Activated B cell treated with CpG ODN at 0.5 μM for 24 hours (primary cell): ENCODE results near the gene TAF6L. TPM values are rescaled to one million over a fixed set of nuclear protein-coding genes. Genes with fewer than 3 reads are reported as not detected.
"Not testable (repeated sequence)": the region's sequence is repeated elsewhere in the genome, so short reads cannot be mapped to it uniquely, and the experiment has no call there.

Source experiments
- ATAC-seq: fragments of 200-7000 bp; cut with Tn5 transposase; one replicate; pipeline ENCODE4 v1.10.0; 2021; ENCODE audit warnings: low read depth, mild to moderate bottlenecking, moderate library complexity
- CTCF ChIA-PET: fragments of 350-600 bp; sonication (Branson Sonifier 250); formaldehyde crosslinking; loops from one replicate; lab custom pipeline; 2021; ENCODE audit warnings: antibody characterized with exemption; lab: Charles Lee
- POLR2A ChIA-PET: fragments of 350-600 bp; sonication (Branson Sonifier 250); formaldehyde crosslinking; loops from one replicate; lab custom pipeline; 2021; ENCODE audit warnings: antibody characterized with exemption; lab: Charles Lee
- DNase-seq: peaks from one replicate; pipeline ENCODE4 v3.0.0; 2022
- H3K27ac Mint-ChIP-seq: one replicate; pipeline ENCODE4 v1.8.0; 2020; ENCODE audit warnings: mixed read lengths
- H3K27me3 Mint-ChIP-seq: one replicate; pipeline ENCODE4 v1.8.0; 2021; ENCODE audit warnings: mixed read lengths
- H3K36me3 Mint-ChIP-seq: one replicate; pipeline ENCODE4 v1.8.0; 2021; ENCODE audit warnings: low read depth, mixed read lengths
- H3K4me1 Mint-ChIP-seq: one replicate; pipeline ENCODE4 v1.8.0; 2021; ENCODE audit warnings: mixed read lengths
- H3K4me3 Mint-ChIP-seq: one replicate; pipeline ENCODE4 v1.8.0; 2020; ENCODE audit warnings: mild to moderate bottlenecking, mixed read lengths
- H3K9me3 Mint-ChIP-seq: one replicate; pipeline ENCODE4 v1.8.0; 2020; ENCODE audit warnings: mixed read lengths
- intact Hi-C: fragments of 100-400 bp; cut with micrococcal nuclease; formaldehyde crosslinking; loops from one replicate; pipeline ENCODE4 v1.15.1; 2024
- total RNA-seq: library from RNA; stranded (reverse); gene quantifications from 2 replicates; pipeline ENCODE4 v1.2.3, GENCODE V29; 2022
- TF ChIP-seq, protein P1 (sequence below): fragments of 200-600 bp; IDR thresholded peaks from one replicate; pipeline ENCODE4 v1.8.0; 2022; ENCODE audit warnings: antibody characterized with exemption, mild to moderate bottlenecking

The TAF6L gene
- total RNA-seq, 1 donor from 2014 or later: 38.6 TPM

GRCh38 chr11:62757846-62758788 lies 13.1 kb upstream of the TAF6L start:
- no peak overlapping the region for H3K4me3 Mint-ChIP-seq
- no peaks in the 10 kb centered on the region for H3K27me3 Mint-ChIP-seq
- DNase-seq: no peak
- ATAC-seq: no peak
- TF ChIP-seq, protein P1, sequence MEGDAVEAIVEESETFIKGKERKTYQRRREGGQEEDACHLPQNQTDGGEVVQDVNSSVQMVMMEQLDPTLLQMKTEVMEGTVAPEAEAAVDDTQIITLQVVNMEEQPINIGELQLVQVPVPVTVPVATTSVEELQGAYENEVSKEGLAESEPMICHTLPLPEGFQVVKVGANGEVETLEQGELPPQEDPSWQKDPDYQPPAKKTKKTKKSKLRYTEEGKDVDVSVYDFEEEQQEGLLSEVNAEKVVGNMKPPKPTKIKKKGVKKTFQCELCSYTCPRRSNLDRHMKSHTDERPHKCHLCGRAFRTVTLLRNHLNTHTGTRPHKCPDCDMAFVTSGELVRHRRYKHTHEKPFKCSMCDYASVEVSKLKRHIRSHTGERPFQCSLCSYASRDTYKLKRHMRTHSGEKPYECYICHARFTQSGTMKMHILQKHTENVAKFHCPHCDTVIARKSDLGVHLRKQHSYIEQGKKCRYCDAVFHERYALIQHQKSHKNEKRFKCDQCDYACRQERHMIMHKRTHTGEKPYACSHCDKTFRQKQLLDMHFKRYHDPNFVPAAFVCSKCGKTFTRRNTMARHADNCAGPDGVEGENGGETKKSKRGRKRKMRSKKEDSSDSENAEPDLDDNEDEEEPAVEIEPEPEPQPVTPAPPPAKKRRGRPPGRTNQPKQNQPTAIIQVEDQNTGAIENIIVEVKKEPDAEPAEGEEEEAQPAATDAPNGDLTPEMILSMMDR: no peak
- H3K9me3 Mint-ChIP-seq: no peaks in the 10 kb centered on the region
- intact Hi-C loops: no loop called here
- CTCF ChIA-PET: no interaction called here
- no peak overlapping the region for H3K27ac Mint-ChIP-seq
- H3K4me1 Mint-ChIP-seq: peaks cover 29% of the 10 kb centered on the region
- POLR2A ChIA-PET: interaction anchor here (1.2 to 1.6 kb wide), 4 partner anchors 19 to 166 kb away, joined by 3 to 6 read pairs (median 4); partner anchors contain the start of gene TUT1
- peaks cover 21% of the 10 kb centered on the region for H3K36me3 Mint-ChIP-seq

- DNase-seq, H3K9me3 Mint-ChIP-seq, ATAC-seq, H3K27me3 Mint-ChIP-seq: not testable (repeated sequence)
- CTCF ChIA-PET: interaction anchor here (2.7 kb wide), 1 partner anchor 25 kb away, joined by 21 read pairs; no protein-coding TSS in a partner anchor
- H3K4me3 Mint-ChIP-seq: peak overlapping the region; percentile 97
- POLR2A ChIA-PET: interaction anchor here (0.7 to 4.3 kb wide), 26 partner anchors 7 to 1331 kb away, joined by 3 to 78 read pairs (median 6); partner anchors contain the start of genes B3GAT3, BSCL2, C11orf98 and CPSF7
- H3K36me3 Mint-ChIP-seq: peaks cover 22% of the 10 kb centered on the region
- peaks cover 17% of the 10 kb centered on the region for H3K4me1 Mint-ChIP-seq
- H3K27ac Mint-ChIP-seq: peak overlapping the region; percentile 94
- intact Hi-C loops: loop anchor here (1.0 to 10.0 kb wide), 7 partner anchors 8 to 336 kb away; partner anchors contain the start of genes NXF1, TAF6L, TMEM179B and TUT1
These were observed 10.3 kb upstream of the TAF6L start for GRCh38 chr11:62760867-62761227.

GRCh38 chr11:62770778-62771143 lies 435 bp upstream of the TAF6L start:
- POLR2A ChIA-PET: interaction anchor here (0.6 to 8.3 kb wide), 19 partner anchors 9 to 179 kb away, joined by 3 to 109 read pairs (median 16); partner anchors contain the start of genes BSCL2, C11orf98, CSKMT and GNG3
- intact Hi-C loops: loop anchor here (1.0 kb wide), 6 partner anchors 9 to 71 kb away; partner anchors contain the start of genes HNRNPUL2, NXF1, POLR2G and TMEM179B
- TF ChIP-seq, protein P1: no peak
- H3K4me3 Mint-ChIP-seq: peak overlapping the region; percentile 92
- no peaks in the 10 kb centered on the region for H3K27me3 Mint-ChIP-seq
- no peaks in the 10 kb centered on the region for H3K9me3 Mint-ChIP-seq
- peaks cover 28% of the 10 kb centered on the region for H3K4me1 Mint-ChIP-seq
- DNase-seq: no peak
- ATAC-seq: peak; percentile 6
- CTCF ChIA-PET: interaction anchor here (1.3 to 7.5 kb wide), 4 partner anchors 8 to 346 kb away, joined by 3 to 45 read pairs (median 4); partner anchors contain the start of genes TMEM179B and TUT1
- H3K27ac Mint-ChIP-seq: peak overlapping the region; percentile 94
- peaks cover 32% of the 10 kb centered on the region for H3K36me3 Mint-ChIP-seq

GRCh38 chr11:62774407-62774806 lies 3.2 kb downstream of the TAF6L start:
- H3K4me1 Mint-ChIP-seq: peaks cover 28% of the 10 kb centered on the region
- no peaks in the 10 kb centered on the region for H3K9me3 Mint-ChIP-seq
- ATAC-seq (no peak), DNase-seq (no peak)
- ChIA-PET POLR2A (interaction anchor here (1.1 to 3.9 kb wide), 6 partner anchors 11 to 81 kb away, joined by 3 to 21 read pairs (median 12); partner anchors contain the start of genes HNRNPUL2, POLR2G, TTC9C and WDR74), CTCF (interaction anchor here (0.5 to 7.5 kb wide), 2 partner anchors 12 to 93 kb away, joined by 3 to 45 read pairs; partner anchors contain the start of gene TMEM179B)
- no peak overlapping the region for H3K27ac Mint-ChIP-seq
- TF ChIP-seq, protein P1: no peak
- peaks cover 45% of the 10 kb centered on the region for H3K36me3 Mint-ChIP-seq
- intact Hi-C loops: no loop called here
- no peak overlapping the region for H3K4me3 Mint-ChIP-seq
- no peaks in the 10 kb centered on the region for H3K27me3 Mint-ChIP-seq

DNA sequence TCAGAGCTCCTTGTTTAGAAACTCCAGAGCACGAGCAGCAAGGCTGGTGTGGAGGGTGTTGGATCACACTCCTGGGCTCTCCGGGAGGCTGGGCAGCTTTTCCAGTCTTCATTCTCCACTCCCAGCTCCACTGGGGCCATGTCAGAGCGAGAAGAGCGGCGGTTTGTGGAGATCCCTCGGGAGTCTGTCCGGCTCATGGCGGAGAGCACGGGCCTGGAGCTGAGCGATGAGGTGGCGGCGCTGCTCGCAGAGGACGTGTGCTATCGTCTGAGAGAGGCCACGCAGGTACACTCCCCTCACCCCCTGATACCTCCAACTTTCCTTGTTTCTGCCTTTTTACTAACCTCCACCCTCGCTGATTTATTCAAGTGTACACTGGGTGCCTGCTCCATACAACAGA lies 4.5 kb downstream of the TAF6L start:
- TF ChIP-seq, protein P1: no peak
- Mint-ChIP-seq H3K36me3 (peaks cover 50% of the 10 kb centered on the region), H3K4me3 (no peak overlapping the region), H3K9me3 (no peaks in the 10 kb centered on the region), H3K27ac (no peak overlapping the region), H3K4me1 (peaks cover 16% of the 10 kb centered on the region), H3K27me3 (no peaks in the 10 kb centered on the region)
- ChIA-PET CTCF (interaction anchor here (7.5 kb wide), 1 partner anchor 11 kb away, joined by 45 read pairs; the partner anchor contains the start of gene TMEM179B), POLR2A (interaction anchor here (0.6 to 3.9 kb wide), 7 partner anchors 10 to 80 kb away, joined by 3 to 21 read pairs (median 11); partner anchors contain the start of genes HNRNPUL2, POLR2G, TTC9C and WDR74)
- no peak for ATAC-seq
- intact Hi-C loops: no loop called here
- DNase-seq: no peak
